Left renal pelvis (tissue), 4 donors: Measurements from ENCODE around the gene CDH13. TPM values are rescaled to one million over a fixed set of nuclear protein-coding genes. Genes with fewer than 3 reads are reported as not detected.

Experiments used
- DNase-seq, 4 donors: peaks; one replicate each; pipeline ENCODE4 v3.0.0-alpha.2; 2013; ENCODE audit warnings: low read depth in 4 of 4, low spot score in 3 of 4
- polyA plus RNA-seq, 4 donors: library from polyadenylated mRNA; unstranded; fragments of 120-200 nt; gene quantifications; one replicate each; pipeline ENCODE4 v1.2.1, GENCODE V29; 2013; ENCODE audit not compliant: insufficient read length in 4 of 4

Gene CDH13
- polyA plus RNA-seq, 4 donors = 4.9 to 18.0 (median 11.3) TPM

DNA sequence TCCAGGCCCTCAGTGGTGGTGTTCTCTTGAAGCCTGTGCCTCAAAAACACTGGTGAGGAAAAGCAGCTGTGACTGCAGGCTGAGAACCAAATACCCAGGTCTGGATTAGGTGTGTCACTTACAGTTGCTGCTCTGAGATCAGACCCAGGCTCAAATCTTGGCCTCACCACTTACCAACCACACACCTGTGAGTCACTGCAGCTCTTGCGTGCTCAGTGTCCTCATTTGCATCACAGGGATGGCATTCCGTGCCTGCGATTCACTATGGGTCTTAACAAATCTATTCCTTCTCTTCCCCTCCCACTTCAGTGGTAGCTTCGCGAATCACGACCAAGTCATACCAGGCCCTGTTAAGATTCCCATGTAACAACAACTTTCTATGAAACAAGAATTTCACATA, 947.6 kb downstream of the CDH13 start:
- no peak for DNase-seq

DNA sequence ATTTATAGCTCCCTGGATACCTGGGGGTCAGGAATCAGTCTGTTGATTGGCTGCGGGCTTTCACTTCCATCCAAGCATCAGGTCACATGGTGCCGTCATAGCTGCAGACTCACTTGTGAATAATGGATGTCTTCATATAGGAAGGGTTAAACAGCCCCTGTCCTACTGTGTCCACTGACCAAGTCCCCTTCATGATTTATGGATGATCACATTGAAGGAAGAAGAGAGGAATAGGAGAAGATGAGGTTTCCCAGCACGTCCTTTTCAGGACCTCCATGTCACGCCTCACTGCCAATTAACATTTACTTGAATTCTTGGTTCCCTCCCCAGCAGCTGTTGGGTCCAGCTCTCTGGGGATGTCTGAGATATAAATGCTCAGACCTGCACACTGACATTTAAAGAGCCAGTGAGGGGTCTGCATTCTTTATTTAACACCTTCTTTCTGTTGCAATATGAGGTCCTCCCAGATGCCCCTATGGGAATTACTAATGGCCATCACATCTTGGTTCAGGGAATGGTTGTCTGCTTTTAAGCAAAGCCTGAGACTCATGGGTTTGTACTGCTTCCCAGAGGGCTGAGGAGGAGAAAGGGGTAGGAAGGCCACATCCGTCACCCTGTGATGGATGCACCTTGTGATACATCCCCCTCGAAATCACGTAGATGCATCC, 950.4 kb downstream of the CDH13 start:
- peak in 1 of 4 donors; percentile 27 for DNase-seq

DNA sequence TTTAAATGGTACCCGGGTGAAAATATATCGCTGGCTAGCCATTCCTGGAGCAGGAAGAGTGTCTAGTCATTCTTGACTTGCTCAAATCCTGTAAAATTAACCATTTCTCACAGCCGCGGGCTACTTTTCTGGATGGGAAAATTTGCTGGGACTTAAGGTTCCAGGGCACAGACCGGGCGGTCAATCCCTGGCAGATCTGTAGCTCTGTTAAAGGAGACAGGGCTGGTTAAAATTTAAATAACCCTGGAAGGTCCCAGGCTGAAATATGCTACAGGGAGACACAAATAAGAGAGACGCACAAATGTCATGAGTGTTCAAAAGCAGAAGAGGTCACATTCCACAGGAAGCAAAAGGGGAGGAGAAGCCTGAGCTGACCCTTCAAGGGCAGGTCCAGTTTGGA, 951.4 kb downstream of the CDH13 start:
- no peak for DNase-seq

DNA sequence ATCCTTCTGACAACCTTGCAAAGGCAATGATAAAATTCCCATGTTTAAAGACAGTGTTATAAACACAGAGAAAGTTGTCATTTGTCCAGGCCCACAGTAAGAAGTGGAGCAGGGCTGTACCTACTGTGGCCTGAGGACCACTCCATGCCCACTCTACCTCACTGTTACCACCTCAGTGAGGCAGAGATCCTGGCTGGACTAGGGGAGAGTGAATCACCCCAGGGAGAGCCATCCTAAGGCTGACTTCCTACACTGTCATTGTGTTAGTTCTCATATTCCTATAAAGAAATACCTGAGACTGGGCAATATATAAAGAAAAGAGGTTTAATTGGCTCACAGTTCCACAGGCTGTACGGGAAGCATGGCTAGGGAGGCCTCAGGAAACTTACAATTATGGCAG, 952.3 kb downstream of the CDH13 start:
- DNase-seq = no peak

DNA sequence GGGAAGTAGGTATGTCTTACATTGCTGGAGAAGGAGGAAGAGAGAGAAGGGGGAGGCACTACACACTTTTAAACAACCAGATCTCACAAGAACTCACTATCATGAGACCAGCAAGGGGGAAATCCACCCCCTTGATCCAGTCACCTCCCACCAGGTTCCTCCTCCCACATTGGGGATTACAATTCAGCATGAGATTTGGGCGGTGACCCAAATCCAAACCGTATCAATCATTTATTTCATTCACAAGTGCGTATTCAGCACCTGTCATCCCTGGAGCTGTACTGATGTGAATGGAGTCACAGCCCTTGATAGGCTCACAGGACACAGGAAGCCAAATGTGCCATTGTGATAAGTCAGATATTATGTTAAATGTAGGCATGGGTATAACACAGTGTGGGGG, 952.7 kb downstream of the CDH13 start:
- no peak for DNase-seq

DNA sequence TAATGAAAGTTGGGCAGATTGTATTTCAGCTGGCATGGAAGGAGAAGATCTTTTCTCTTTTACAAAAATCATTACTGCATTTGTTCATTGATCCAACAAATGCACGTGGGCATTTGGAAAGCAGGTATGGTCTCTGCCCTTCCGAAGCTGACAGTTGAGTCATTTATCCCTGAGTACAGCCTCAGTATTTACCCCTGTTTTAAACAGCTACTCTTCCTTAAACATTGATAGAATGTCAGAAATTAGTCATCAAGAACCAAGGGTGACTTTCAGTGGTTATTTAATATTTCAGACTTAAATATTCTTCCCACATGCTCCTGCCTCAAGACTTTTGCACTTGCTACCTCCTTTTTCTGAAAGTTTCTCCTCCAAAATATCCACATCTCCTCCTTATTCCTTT, 954.3 kb downstream of the CDH13 start:
- no peak for DNase-seq

DNA sequence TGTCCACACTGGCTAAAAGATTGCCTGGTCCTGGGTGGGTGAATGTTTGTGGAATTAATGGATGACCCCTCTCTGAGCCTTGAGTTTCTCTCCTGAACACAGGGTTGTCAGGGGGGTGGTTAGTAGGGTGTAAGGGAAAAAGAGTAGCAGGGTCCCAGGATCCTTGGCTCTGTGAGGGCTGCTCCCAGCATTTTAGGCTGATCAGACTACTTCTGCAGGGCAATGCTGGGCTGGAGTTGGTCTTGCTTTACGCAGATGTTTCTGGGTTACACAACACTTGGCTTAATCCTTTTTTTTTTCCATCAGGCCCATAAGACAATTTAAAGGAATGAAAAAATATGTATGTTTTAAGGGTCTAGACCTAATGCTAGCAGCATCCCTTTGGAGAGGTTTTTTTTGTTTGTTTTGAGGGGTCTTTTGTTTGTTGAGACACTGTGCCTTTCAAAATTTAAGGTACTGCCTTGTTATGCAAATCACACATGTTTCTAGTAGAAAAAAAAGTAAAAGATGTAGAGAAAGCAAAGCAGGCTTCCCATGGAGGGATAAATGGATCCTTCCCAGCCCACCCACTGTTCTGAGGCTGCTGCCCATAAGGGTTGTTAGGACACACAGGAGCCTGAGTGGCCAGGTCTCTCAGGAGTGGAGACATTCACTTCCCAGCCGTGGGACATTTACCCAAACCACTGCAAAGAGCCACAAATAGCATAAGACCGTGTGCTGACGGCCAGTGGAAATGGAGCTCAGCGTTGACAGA, 955.4 kb downstream of the CDH13 start:
- no peak for DNase-seq

DNA sequence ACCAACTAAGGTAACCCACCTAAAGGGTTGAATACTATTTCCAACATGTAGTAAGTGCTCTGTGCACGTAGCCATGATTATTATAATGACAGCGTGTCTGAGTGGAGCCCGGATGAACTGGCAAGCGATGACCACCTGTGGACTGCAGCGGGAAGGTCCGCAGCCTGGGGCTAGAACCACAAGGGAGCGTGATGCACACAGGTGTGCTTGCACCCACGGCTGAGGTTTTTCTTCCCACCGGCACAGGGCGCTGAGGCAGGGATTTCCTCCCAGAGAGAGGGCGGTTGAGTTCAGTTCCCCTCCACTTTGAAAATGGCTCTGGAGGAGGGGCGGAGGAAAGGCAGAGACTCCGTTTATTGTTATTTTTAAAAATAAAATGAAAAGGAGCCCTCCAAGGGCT, 959.3 kb downstream of the CDH13 start:
- DNase-seq = no peak

DNA sequence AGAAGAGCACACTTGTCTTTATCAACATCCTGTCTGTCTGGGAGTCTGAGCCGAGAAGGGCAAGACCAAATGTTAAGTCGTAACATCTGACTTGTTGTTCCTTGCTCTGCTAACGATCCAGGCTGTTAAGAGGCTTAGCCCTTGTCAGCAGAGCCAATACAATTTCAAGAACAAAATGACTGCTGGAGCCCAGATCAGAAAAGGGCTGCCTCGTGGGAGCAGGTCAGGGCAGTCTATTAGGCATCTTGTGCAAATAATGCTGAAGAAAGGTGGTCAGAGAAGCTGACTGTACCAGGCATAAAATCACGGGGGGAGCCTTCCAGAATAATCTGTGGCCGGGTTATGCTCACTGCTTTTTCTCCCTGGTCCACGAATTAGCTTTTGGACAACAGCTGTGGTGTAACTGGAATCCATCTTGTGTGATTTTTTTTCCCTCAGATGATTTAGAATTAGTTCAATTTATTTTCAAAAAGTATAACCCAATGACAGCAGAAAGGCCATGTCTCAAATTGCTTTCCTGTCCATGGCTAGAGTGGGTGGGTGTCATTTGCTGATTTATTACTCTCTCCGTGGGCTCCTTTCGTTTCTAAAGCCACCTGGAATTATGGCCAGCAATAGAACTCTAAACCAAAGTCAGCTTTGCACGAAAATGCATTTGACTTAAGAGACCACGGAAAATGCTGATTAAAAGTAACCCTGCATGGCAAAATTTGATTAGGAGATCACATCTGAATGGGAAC, 959.9 kb downstream of the CDH13 start:
- DNase-seq = no peak

DNA sequence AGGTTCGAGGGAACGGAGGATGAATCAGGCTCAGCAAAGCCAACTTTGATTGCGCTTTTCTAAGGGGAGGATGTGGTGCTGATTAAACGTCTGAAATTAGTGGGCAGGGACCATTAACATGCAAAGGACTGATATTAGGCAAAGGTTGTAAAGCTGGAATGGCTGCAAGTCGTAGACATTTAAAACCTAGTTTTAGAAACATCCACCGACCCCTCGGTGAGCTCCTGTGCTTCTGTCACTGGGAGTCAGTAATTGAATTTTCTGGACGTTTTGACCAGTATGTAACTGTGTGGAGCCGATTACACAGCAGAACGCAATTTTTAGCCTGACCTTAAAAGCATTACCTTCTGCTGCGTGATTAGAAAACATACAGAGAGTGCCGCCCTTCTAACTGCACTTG, 960.4 kb downstream of the CDH13 start:
- no peak for DNase-seq

DNA sequence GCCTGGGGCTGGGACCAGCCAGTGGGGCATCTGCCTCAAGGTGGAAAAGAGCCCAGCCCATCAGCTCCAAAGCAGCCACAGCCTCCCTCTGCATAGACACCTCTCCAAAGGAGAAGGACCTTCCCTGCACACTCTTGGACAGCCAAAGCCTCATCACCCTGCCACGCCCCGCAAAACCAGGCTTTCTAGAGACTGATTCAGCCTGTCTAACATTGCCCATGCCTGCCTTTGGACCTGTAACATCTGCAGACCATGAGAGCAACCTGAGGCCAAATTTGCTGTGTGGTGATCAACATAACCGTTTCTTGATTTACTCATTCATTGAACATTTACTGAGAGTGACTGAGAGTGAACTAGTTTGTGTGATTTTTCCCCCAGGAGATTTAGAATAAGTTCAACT, 961.3 kb downstream of the CDH13 start:
- no peak for DNase-seq

DNA sequence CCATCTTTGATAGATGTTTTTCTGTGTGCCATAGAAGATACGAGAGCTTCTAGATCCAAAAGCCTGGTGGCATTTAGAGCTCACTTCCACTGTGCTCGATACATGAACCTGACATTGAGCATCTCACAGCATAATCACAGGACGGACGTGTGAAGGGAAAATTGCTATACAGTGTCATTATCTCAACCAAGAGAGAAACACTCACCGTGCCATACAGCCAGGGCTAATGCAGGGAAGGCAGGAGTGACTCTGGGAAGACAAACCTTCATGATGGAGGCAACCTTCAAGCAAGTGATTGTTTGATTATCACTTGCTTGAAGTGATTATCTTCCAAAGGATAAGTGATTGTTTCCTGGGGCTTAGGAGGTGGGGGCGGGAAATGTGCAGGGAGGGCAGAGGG, 962.8 kb downstream of the CDH13 start:
- no peak for DNase-seq

DNA sequence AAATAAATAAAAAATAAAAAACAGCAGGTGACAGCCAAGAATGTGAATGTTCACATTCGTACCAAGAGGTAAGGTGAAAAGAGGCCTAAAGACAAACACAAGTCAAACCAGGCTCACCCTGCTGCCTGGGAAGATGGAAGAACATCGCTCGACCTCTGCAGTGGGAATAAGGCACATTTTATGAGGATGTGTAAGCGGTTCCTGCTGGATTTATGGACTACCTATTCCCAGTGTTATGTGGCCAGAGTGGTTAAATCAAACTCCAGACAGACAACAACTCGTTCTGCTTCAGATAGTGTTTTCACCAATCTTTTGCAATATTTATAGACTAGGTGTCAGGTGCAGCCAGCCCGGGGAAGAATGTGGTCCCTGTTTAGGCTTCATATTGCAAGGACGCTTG, 966.0 kb downstream of the CDH13 start:
- no peak for DNase-seq

DNA sequence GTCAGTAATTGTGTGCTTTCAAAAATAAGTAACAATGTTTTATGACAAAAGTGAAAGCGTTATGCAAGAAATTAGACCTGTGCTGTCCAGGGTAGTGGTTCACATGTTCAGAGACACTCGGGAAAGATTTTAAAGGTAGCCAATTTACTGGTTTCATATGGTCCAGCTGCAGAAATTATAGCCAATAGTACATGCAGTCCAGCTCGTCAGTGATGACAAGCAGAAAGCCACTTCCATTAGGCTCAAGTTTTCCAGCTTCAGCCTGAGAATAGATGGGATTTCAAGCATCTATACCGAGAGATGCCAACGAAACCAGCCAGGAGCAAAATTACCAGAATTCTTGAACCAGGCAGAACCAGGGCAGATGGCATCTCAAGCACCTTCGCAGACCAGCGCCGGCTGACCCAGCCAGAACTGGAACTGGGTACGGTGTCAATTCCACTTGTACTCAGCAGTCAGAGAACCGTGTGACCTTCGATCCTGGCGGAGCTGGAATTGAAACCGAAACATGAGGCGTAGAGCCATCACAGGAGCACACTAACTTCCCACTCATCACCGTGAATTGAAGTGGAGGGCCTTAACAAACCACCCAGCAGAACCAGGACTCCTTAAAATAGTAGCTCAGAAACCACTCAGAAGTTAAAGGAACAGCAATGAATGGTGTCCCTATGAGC, 973.2 kb downstream of the CDH13 start:
- DNase-seq = no peak

DNA sequence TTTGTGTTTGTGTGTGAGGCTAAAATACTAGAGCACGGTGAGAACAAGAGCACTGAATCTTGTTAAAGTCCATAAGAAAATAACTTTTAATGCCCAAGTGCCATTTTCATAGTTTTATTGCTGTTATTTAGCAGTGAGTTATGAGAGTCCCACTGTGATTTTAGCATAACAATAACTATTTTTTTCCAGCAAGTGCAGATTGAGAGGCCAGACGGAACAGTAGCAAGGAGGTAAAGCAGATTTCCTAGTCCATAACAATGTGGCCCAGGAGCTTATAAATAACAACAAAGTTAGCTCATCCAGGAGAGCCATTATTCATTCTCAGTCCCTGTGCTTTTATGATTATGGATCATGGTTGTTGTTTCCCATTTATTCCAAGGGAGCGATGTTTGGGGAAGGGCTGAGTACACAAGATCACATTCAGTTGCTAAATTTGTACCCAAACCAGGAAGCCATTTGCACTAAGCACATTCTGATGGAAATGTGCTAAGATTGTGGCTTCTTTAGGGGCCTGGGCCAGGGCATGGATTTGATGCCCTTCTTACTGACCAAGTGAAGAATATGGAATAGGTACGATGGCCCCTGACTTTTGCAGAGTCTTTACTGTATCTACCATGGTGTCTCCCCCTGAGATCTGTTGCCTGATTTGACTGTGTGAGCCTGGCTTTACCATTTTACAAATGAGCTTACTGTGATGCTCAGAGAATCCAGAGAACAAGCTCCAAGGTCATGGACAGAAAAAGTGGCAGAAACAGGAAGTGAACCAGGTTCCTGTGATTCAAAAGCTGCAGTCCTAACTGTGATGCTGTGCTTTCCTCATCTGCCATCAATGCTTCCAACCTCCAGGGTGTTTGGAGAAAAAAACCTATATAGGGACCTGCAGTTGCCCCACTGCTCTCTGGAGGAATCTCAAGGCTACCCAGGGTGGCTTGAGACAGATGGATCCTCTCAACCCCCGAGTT, 976.3 kb downstream of the CDH13 start:
- no peak for DNase-seq

DNA sequence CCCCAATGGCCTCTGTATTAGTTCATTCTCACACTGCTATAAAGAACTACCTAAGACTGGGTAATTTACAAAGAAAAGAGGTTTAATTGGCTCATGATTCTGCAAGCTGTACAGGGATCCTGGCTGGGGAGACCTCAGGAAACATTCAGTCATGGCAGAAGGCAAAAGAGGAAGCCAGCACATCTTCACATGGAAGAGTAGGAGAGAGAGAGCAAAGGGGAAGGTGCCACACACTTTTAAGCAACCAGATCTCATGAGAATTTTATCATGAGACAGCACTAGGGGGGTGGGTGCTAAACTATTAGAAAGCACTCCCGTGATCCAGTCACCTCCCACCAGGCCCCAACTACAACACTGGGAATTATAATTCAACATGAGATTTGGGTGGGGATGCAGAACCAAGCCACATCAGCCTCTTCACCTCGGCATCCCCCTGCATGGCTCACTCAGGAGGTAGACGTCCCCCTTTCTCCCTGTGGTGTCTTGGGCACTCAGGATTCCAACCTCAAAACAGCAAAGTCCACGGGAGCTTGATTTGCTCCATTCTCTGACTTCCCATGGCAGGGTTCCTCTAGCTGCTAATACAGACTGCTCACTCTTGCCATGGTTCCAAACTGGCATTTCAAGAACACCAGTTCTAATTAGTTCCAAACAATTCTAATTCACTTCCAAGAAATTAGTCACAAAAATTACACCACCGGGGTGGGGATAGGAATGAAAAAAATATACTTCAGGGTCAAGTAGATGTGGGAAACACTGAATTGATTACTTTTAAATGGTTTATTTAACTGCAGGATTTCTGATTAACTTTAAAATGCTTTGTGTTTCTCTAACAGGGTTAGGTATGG, 977.2 kb downstream of the CDH13 start:
- no peak for DNase-seq

DNA sequence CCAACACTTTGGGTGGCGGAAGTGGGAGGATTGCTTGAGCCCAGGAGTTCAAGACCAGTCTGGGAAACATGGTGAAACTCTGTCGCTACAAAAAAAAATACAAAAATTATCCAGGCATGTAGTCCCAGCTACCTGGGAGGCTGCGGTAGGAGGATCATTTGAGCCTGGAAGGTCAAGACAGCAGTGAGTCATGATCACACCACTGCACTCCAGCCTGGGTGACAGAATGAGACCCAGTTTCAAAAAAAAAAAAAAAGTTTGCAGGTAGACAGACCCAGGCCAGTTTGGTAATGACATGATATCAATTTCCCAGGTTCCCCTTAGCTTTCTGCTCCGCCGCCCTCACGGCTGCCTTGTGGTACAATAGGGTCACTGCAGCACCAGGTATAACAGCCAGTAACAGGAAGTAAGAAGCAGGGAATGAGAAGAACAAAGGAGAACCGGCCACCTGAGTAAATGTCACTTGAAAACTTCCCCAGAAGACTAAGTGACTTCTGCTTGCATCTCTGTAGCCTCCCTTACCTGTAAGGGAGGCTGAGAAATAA, 979.8 kb downstream of the CDH13 start:
- DNase-seq = no peak

DNA sequence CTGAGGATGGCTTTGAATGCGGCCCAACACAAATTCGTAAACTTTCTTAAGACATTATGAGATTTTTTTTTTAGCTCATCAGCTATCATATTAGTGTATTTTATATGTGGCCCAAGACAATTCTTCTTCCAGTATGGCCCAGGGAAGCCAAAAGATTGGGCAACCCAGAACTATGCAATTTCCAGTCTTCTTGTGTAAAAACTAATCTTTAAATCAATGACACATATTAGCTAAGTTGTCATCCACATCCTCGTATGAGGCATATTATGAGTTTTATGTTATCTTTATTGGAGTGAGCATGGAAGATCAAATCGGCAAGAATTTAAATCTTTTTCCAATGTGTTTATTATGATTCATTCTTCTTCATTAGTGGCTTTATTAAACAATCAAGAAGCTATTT, 982.4 kb downstream of the CDH13 start:
- no peak for DNase-seq
